Mesenchymal stem cell (in vitro differentiated cells and primary cell): ENCODE data around the gene ATG5.

Source experiments
- DNase-seq: peaks from one replicate; pipeline ENCODE4 v3.0.0-alpha.2; 2013
- H2AFZ ChIP-seq: one replicate; pipeline ENCODE4 v1.6.1; 2013; ENCODE audit warnings: low read depth, mild to moderate bottlenecking, control low read depth, inconsistent platforms, low read length, moderate library complexity
- H2AK5ac ChIP-seq: 2 replicates; pipeline ENCODE4 v1.6.1; 2013; ENCODE audit warnings: low read length, moderate library complexity, mild to moderate bottlenecking, inconsistent platforms; ENCODE audit not compliant: severe bottlenecking
- H2BK120ac ChIP-seq: one replicate; pipeline ENCODE4 v1.6.1; 2013; ENCODE audit warnings: low read depth, mild to moderate bottlenecking, inconsistent platforms, low read length, moderate library complexity
- H2BK12ac ChIP-seq, 2 experiments: one replicate each; pipeline ENCODE4 v1.6.1; 2013; ENCODE audit warnings: inconsistent platforms in 2 of 2, low read length in 2 of 2, mild to moderate bottlenecking in 2 of 2, moderate library complexity in 2 of 2, control low read depth in 1 of 2
- H2BK15ac ChIP-seq: one replicate; pipeline ENCODE4 v1.6.1; 2013; ENCODE audit warnings: mild to moderate bottlenecking, low read depth, inconsistent platforms; ENCODE audit not compliant: poor library complexity, severe bottlenecking
- H2BK5ac ChIP-seq: 2 replicates; pipeline ENCODE4 v1.6.1; 2013; ENCODE audit warnings: low read depth, mild to moderate bottlenecking, low read length, control low read depth, inconsistent platforms; ENCODE audit not compliant: poor library complexity, severe bottlenecking
- H3K14ac ChIP-seq, 2 experiments: one replicate each; pipeline ENCODE4 v1.6.1; 2013; ENCODE audit warnings: inconsistent platforms in 2 of 2, low read length in 2 of 2, control low read depth in 1 of 2, mild to moderate bottlenecking in 1 of 2, moderate library complexity in 1 of 2
- H3K18ac ChIP-seq, 2 experiments: one replicate each; pipeline ENCODE4 v1.6.1; 2013; ENCODE audit warnings: inconsistent platforms in 2 of 2, low read length in 2 of 2, control low read depth in 1 of 2, low read depth in 1 of 2, mild to moderate bottlenecking in 1 of 2
- H3K23ac ChIP-seq, 2 experiments: one replicate each; pipeline ENCODE4 v1.6.1; 2013; ENCODE audit warnings: inconsistent platforms in 2 of 2, low read length in 2 of 2, mild to moderate bottlenecking in 2 of 2, moderate library complexity in 2 of 2, control low read depth in 1 of 2
- H3K27ac ChIP-seq: 2 replicates; pipeline ENCODE4 v1.5.1; 2013; ENCODE audit warnings: mild to moderate bottlenecking, moderate library complexity, low read length, control low read depth, inconsistent platforms; ENCODE audit not compliant: poor library complexity, severe bottlenecking
- H3K27me3 ChIP-seq, 2 experiments: 2 replicates each; pipeline versions ENCODE4 v1.6.1 to v1.7.0; 2013; ENCODE audit warnings: low read length in 2 of 2, mild to moderate bottlenecking in 2 of 2, moderate library complexity in 2 of 2, control low read depth in 1 of 2, inconsistent platforms in 1 of 2; ENCODE audit not compliant: control insufficient read depth in 1 of 2, insufficient read depth in 1 of 2
- H3K36me3 ChIP-seq, 2 experiments: 2 replicates each; pipeline versions ENCODE4 v1.6.1 to v1.7.0; 2013; ENCODE audit warnings: low read length in 2 of 2, control low read depth in 1 of 2, inconsistent platforms in 1 of 2, low read depth in 1 of 2, mild to moderate bottlenecking in 1 of 2; ENCODE audit not compliant: insufficient read depth in 2 of 2, control insufficient read depth in 1 of 2
- H3K4ac ChIP-seq, 2 experiments: one replicate each; pipeline ENCODE4 v1.6.1; 2013; ENCODE audit warnings: inconsistent platforms in 2 of 2, low read length in 2 of 2, mild to moderate bottlenecking in 2 of 2, moderate library complexity in 2 of 2, control low read depth in 1 of 2, low read depth in 1 of 2
- H3K4me1 ChIP-seq: 2 replicates; pipeline ENCODE4 v1.6.1; 2013; ENCODE audit warnings: low read depth, low read length, control low read depth; ENCODE audit not compliant: control insufficient read depth, insufficient read depth
- H3K4me2 ChIP-seq: 2 replicates; pipeline ENCODE4 v1.6.1; 2013; ENCODE audit warnings: low read length, mild to moderate bottlenecking, inconsistent platforms; ENCODE audit not compliant: poor library complexity, severe bottlenecking
- H3K4me3 ChIP-seq, 2 experiments: 2 replicates each; pipeline versions ENCODE4 v1.5.1 to v1.7.0; 2013; ENCODE audit warnings: low read length in 2 of 2, mild to moderate bottlenecking in 2 of 2, control low read depth in 1 of 2, low read depth in 1 of 2; ENCODE audit not compliant: insufficient read depth in 1 of 2
- H3K79me1 ChIP-seq: replicated peaks from 2 replicates; pipeline ENCODE4 v1.6.1; 2013; ENCODE audit warnings: mild to moderate bottlenecking, control low read depth, low read length, inconsistent platforms; ENCODE audit not compliant: poor library complexity, severe bottlenecking
- H3K9ac ChIP-seq: 2 replicates; pipeline ENCODE4 v1.7.0; 2013; ENCODE audit warnings: mild to moderate bottlenecking, low read length, moderate library complexity
- H3K9me3 ChIP-seq: 2 replicates; pipeline ENCODE4 v1.7.0; 2013; ENCODE audit warnings: mild to moderate bottlenecking, low read length; ENCODE audit not compliant: control insufficient read depth
- H4K8ac ChIP-seq: one replicate; pipeline ENCODE4 v1.6.1; 2013; ENCODE audit warnings: inconsistent platforms, mild to moderate bottlenecking, low read length, moderate library complexity
- H4K91ac ChIP-seq: one replicate; pipeline ENCODE4 v1.6.1; 2013; ENCODE audit warnings: mild to moderate bottlenecking, low read length, inconsistent platforms
- WGBS: methylation state at CpG from one replicate; pipeline ENCODE4 v1.1.7; 2013; ENCODE audit warnings: mixed read lengths; 5-methylcytosine and 5-hydroxymethylcytosine counted together

ATG5 gene

GRCh38 chr6:106186714-106187113, 138.8 kb downstream of the ATG5 start:
- 100% methylated on average over 1 of the region's 2 CpGs for whole genome bisulfite sequencing
- no peak for DNase-seq
- H2BK12ac ChIP-seq: no peak overlapping the region
- no peak overlapping the region for H3K18ac ChIP-seq
- H3K4me3 ChIP-seq: no peak overlapping the region
- H3K9ac ChIP-seq: no peak overlapping the region
- no peak overlapping the region for H3K23ac ChIP-seq
- peaks cover 4% of the 10 kb centered on the region for H3K79me1 ChIP-seq
- no peaks in the 10 kb centered on the region for H3K27me3 ChIP-seq
- no peak overlapping the region for H3K27ac ChIP-seq
- H2AFZ ChIP-seq: no peak overlapping the region
- H3K4me2 ChIP-seq: no peak overlapping the region
- no peak overlapping the region for H3K14ac ChIP-seq
- H3K4ac ChIP-seq: no peak overlapping the region
- no peak overlapping the region for H2BK15ac ChIP-seq
- H2BK5ac ChIP-seq: no peak overlapping the region
- H3K4me1 ChIP-seq: no peaks in the 10 kb centered on the region
- no peak overlapping the region for H4K91ac ChIP-seq
- no peak overlapping the region for H2AK5ac ChIP-seq
- no peak overlapping the region for H2BK120ac ChIP-seq
- H3K36me3 ChIP-seq: peaks cover 3 to 14% of the 10 kb centered on the region in 2 experiments
- no peak overlapping the region for H4K8ac ChIP-seq
- no peaks in the 10 kb centered on the region for H3K9me3 ChIP-seq

- Histone ChIP-seq H3K27ac (no peak overlapping the region), H3K4ac (no peak overlapping the region), H2BK15ac (no peak overlapping the region), H2BK120ac (no peak overlapping the region), H4K8ac (no peak overlapping the region), H3K18ac (no peak overlapping the region), H3K27me3 (no peaks in the 10 kb centered on the region), H3K4me2 (no peak overlapping the region), H3K14ac (no peak overlapping the region), H3K36me3 (peaks cover 3 to 14% of the 10 kb centered on the region in 2 experiments), H4K91ac (no peak overlapping the region), H2AFZ (no peak overlapping the region), H3K9me3 (no peaks in the 10 kb centered on the region), H2BK12ac (no peak overlapping the region), H2BK5ac (no peak overlapping the region), H2AK5ac (no peak overlapping the region), H3K4me3 (no peak overlapping the region), H3K79me1 (peaks cover 3% of the 10 kb centered on the region), H3K4me1 (no peaks in the 10 kb centered on the region), H3K23ac (no peak overlapping the region), H3K9ac (no peak overlapping the region)
- WGBS: 92% methylated on average over 3 of the region's 3 CpGs
- DNase-seq: no peak
Measured at GRCh38 chr6:106186172-106186571, 139.4 kb downstream of the ATG5 start.

DNA sequence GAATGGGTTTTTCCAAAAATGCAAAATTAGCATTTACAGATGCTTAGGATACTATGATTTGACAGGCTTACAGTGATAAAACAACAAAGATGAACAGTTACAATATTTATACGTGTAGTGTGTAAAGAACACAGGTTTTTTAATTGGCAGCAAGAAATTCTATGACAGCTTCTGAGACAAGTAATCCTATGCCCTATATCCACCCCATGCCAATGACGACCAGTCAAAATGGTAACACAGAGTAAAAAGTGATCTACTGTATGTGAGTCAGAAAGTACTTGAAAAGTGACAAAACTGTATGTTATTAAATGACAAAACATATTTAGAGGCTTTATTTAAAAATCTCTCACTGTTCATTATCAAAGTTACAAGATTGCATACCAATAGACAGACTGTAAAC, 139.9 kb downstream of the ATG5 start:
- Histone ChIP-seq H3K4me2 (no peak overlapping the region), H3K4me1 (no peaks in the 10 kb centered on the region), H2BK15ac (no peak overlapping the region), H3K4me3 (no peak overlapping the region), H2AFZ (no peak overlapping the region), H2AK5ac (no peak overlapping the region), H3K9me3 (no peaks in the 10 kb centered on the region), H2BK120ac (no peak overlapping the region), H3K4ac (no peak overlapping the region), H3K27me3 (no peaks in the 10 kb centered on the region), H3K18ac (no peak overlapping the region), H2BK12ac (no peak overlapping the region), H3K27ac (no peak overlapping the region), H2BK5ac (no peak overlapping the region), H4K91ac (no peak overlapping the region), H4K8ac (no peak overlapping the region), H3K36me3 (peaks cover 3 to 14% of the 10 kb centered on the region in 2 experiments), H3K79me1 (peaks cover 3% of the 10 kb centered on the region), H3K23ac (no peak overlapping the region), H3K9ac (no peak overlapping the region), H3K14ac (no peak overlapping the region)
- WGBS: no CpG with 5 or more reads among the region's 2 CpGs
- no peak for DNase-seq

DNA sequence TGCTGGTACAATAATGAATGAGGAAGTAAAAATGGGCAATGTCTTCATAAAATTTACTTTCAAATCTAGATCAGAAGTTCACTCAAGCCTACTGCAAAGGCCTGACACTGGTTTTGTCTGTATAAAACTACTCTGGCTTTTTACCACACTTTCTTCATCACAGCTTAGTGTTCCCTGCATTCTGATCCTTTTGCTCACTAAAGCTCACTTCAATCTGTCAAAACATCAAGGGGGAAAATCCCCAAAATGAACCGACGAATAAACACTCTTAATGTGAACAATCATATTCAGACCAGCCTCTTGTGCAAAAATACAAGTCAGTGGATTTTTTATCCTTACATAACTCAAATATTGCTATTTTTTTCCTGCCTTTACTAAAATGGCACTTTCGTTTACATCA, 140.9 kb downstream of the ATG5 start:
- Histone ChIP-seq H3K27me3 (no peaks in the 10 kb centered on the region), H2BK15ac (no peak overlapping the region), H3K4me3 (no peak overlapping the region), H3K4me1 (no peaks in the 10 kb centered on the region), H3K36me3 (peaks cover 3 to 14% of the 10 kb centered on the region in 2 experiments), H3K79me1 (peaks cover 3% of the 10 kb centered on the region), H2BK12ac (no peak overlapping the region), H3K18ac (no peak overlapping the region), H2AFZ (no peak overlapping the region), H3K9ac (no peak overlapping the region), H2AK5ac (no peak overlapping the region), H3K9me3 (no peaks in the 10 kb centered on the region), H3K27ac (no peak overlapping the region), H4K8ac (no peak overlapping the region), H3K4me2 (no peak overlapping the region), H3K23ac (no peak overlapping the region), H3K4ac (no peak overlapping the region), H4K91ac (no peak overlapping the region), H2BK120ac (no peak overlapping the region), H2BK5ac (no peak overlapping the region), H3K14ac (no peak overlapping the region)
- DNase-seq: peak; percentile 45
- WGBS: 32% methylated on average over 2 of the region's 3 CpGs
